Measurements from ENCODE around the gene PLAU.

The PLAU gene

GRCh38 chr10:73873142-73873837, 37.6 kb upstream of the PLAU start:
- no peak for DNase-seq (ENCODE audit: extremely low read depth, low read depth)
- no peak for TF ChIP-seq CTCF (IDR thresholded peaks at IDR 0.05; ENCODE audit: low read depth, low read length, missing control alignments)
- peak overlapping the region; percentile 50 for H3K4me3 ChIP-seq (replicated peaks; ENCODE audit: low read depth, low read length)

DNA sequence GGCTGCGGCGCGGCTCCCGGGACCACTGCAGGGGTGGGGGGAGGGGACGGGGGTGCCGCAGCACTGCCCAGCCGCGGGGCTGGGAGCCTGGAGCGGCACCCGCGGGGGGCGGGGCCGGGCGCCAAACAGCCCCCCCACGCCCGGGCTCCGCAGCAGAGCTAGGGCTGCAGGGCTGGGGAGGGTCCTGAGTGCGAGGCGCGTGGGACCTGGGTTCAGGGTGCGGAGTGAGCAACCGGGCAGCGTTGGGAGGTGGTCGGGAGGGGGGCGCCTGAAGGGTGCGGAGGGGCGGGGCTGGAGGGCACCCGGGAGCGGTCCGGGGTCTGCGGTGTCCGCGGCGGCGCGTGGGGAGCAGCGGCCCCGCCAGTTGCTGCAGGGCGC, 37.1 kb upstream of the PLAU start:
- peak overlapping the region; percentile 50 for H3K4me3 ChIP-seq (replicated peaks; ENCODE audit: low read depth, low read length)
- TF ChIP-seq CTCF (IDR thresholded peaks at IDR 0.05; ENCODE audit: low read depth, low read length, missing control alignments), result no peak
- DNase-seq (ENCODE audit: extremely low read depth, low read depth), result no peak

- DNase-seq (ENCODE audit: extremely low read depth, low read depth), result no peak
- no peak for TF ChIP-seq CTCF (IDR thresholded peaks at IDR 0.05; ENCODE audit: low read depth, low read length, missing control alignments)
Measured at GRCh38 chr10:73874267-73875138, 36.4 kb upstream of the PLAU start, which contains the start of gene CAMK2G. Gene CAMK2G (minus strand): TSS chr10:73874555. CDS start chr10:73874461, 94 bp downstream.

GRCh38 chr10:73875139-73875475, 35.8 kb upstream of the PLAU start:
- no peak for TF ChIP-seq CTCF (IDR thresholded peaks at IDR 0.05; ENCODE audit: low read depth, low read length, missing control alignments)
- peak overlapping the region; percentile 49 for H3K4me3 ChIP-seq (replicated peaks; ENCODE audit: low read depth, low read length)
- DNase-seq (ENCODE audit: extremely low read depth, low read depth), result no peak

More at GRCh38 chr10:73874267-73875138, 36.4 kb upstream of the PLAU start, which contains the start of gene CAMK2G:
- peak within 1 kb of the TSS; percentile 50 for H3K4me3 ChIP-seq (replicated peaks; ENCODE audit: low read depth, low read length)

DNA sequence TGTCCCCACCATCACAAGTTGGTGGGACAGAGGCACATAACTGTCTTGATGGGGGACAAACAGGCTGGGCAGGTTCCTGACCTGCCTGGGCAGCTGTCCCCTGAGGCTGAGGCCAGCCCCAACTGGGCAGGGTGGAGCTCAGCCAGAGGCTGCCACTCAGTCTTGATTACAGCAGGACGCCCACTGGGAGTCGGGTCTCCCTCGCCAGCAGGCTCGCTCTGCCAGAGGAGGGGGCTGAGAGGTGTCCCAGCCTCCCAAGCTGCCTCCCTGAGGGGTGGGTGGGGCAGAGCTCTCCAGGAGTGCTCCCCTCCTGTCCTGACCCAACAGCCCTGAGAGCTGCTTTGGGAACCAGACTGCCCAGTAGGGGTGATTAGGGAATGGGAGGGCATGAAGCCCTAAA, 34.8 kb upstream of the PLAU start:
- TF ChIP-seq CTCF (IDR thresholded peaks at IDR 0.05; ENCODE audit: low read depth, low read length, missing control alignments), result no peak
- no peak overlapping the region for H3K4me3 ChIP-seq (replicated peaks; ENCODE audit: low read depth, low read length)
- no peak for DNase-seq (ENCODE audit: extremely low read depth, low read depth)

DNA sequence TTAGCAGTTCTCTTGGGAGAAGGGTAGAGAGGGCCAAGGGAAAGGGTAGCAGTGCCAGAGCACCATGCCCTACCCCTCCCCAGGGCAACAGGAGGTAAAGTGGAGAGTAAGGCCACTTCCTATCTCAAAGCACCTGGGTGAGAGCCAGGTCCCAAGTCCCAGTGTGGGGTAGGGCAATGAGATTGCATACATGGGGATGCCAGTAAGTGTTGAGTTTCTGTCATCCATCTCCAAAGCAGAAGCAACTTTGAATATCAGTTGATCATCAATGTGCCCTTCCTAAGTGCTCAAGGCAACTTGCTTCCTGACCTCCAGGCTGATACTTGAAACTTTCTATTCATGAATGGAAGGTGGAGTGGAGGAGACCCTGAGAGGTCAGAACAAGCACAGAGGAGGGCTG, 34.4 kb upstream of the PLAU start:
- H3K4me3 ChIP-seq (replicated peaks; ENCODE audit: low read depth, low read length), result no peak overlapping the region
- DNase-seq (ENCODE audit: extremely low read depth, low read depth), result no peak
- TF ChIP-seq CTCF (IDR thresholded peaks at IDR 0.05; ENCODE audit: low read depth, low read length, missing control alignments), result no peak

All from HFF-Myc (cell line).